Liver (tissue), 9 donors: ENCODE data around the gene WDR76. TPM values are rescaled to one million over a fixed set of nuclear protein-coding genes. Genes with fewer than 3 reads are reported as not detected.
"Not testable (repeated sequence)": the region's sequence is repeated elsewhere in the genome, so short reads cannot be mapped to it uniquely, and the experiment has no call there.

ENCODE experiments used
- DNase-seq: peaks from one replicate; pipeline ENCODE4 v3.0.0-alpha.2; 2017; ENCODE audit warnings: low spot score
- H3K27ac ChIP-seq, 2 donors: one replicate each; pipeline ENCODE4 v1.7.0; 2013; ENCODE audit warnings: inconsistent platforms in 2 of 2, low read length in 2 of 2, control low read depth in 1 of 2, low read depth in 1 of 2, mild to moderate bottlenecking in 1 of 2
- H3K27me3 ChIP-seq, 4 donors: one replicate each; pipeline versions ENCODE4 v1.6.1 to v1.7.0; 2013; ENCODE audit warnings: low read length in 3 of 4, inconsistent platforms in 1 of 4, mild to moderate bottlenecking in 1 of 4, moderate library complexity in 1 of 4; ENCODE audit not compliant: control insufficient read depth in 4 of 4, insufficient read depth in 4 of 4
- H3K36me3 ChIP-seq, 4 donors: one replicate each; pipeline versions ENCODE4 v1.6.1 to v1.7.0; 2013; ENCODE audit warnings: low read length in 3 of 4, mild to moderate bottlenecking in 3 of 4, low read depth in 1 of 4, moderate library complexity in 1 of 4; ENCODE audit not compliant: control insufficient read depth in 4 of 4, insufficient read depth in 3 of 4
- H3K4me1 ChIP-seq, 4 donors: one replicate each; pipeline versions ENCODE4 v1.6.1 to v1.7.0; 2013; ENCODE audit warnings: low read length in 3 of 4, mild to moderate bottlenecking in 3 of 4, moderate library complexity in 1 of 4; ENCODE audit not compliant: control insufficient read depth in 4 of 4, insufficient read depth in 4 of 4
- H3K4me3 ChIP-seq, 3 donors: one replicate each; pipeline versions ENCODE4 v1.6.1 to v1.7.0; 2013; ENCODE audit warnings: low read length in 3 of 3, control low read depth in 1 of 3, low read depth in 1 of 3, mild to moderate bottlenecking in 1 of 3
- H3K9ac ChIP-seq, 2 donors: one replicate each; pipeline ENCODE4 v1.7.0; 2013; ENCODE audit warnings: low read length in 2 of 2, mild to moderate bottlenecking in 2 of 2, moderate library complexity in 2 of 2, control low read depth in 1 of 2, low read depth in 1 of 2
- H3K9me3 ChIP-seq, 4 donors: one replicate each; pipeline versions ENCODE4 v1.6.1 to v1.7.0; 2013; ENCODE audit warnings: low read length in 3 of 4; ENCODE audit not compliant: control insufficient read depth in 4 of 4
- FOXA2 ChIP-seq: IDR thresholded peaks from 2 replicates; pipeline ENCODE4 v1.6.1; 2016; ENCODE audit warnings: antibody characterized with exemption
- GABPA ChIP-seq, 2 donors: IDR thresholded peaks in 1 of 2; conservative IDR thresholded peaks in 1 of 2; 2 replicates each; pipeline ENCODE4 v1.6.1; 2016; ENCODE audit warnings: antibody characterized with exemption in 2 of 2, mild to moderate bottlenecking in 1 of 2, moderate library complexity in 1 of 2
- HNF4A ChIP-seq, 2 donors: conservative IDR thresholded peaks; 2 replicates each; pipeline ENCODE4 v1.6.1; 2016; ENCODE audit warnings: antibody characterized with exemption in 2 of 2, mild to moderate bottlenecking in 2 of 2
- HNF4G ChIP-seq: IDR thresholded peaks from 2 replicates; pipeline ENCODE4 v1.6.1; 2016; ENCODE audit warnings: antibody characterized with exemption
- JUND ChIP-seq, 2 donors: IDR thresholded peaks; 2 replicates each; pipeline ENCODE4 v1.6.1; 2016; ENCODE audit warnings: antibody characterized with exemption in 2 of 2
- NR2F2 ChIP-seq: IDR thresholded peaks from 2 replicates; pipeline ENCODE4 v1.6.1; 2016; ENCODE audit warnings: antibody characterized with exemption
- RAD21 ChIP-seq, 2 donors: IDR thresholded peaks; 2 replicates each; pipeline ENCODE4 v1.6.1; 2016; ENCODE audit warnings: antibody characterized with exemption in 2 of 2, mild to moderate bottlenecking in 2 of 2
- RXRA ChIP-seq, 2 donors: IDR thresholded peaks; 2 replicates each; pipeline ENCODE4 v1.6.1; 2017 to 2018; ENCODE audit warnings: antibody characterized with exemption in 2 of 2, mild to moderate bottlenecking in 1 of 2
- SP1 ChIP-seq: IDR thresholded peaks from 2 replicates; pipeline ENCODE4 v1.6.1; 2018; ENCODE audit warnings: antibody characterized with exemption, mild to moderate bottlenecking
- TAF1 ChIP-seq: conservative IDR thresholded peaks from 2 replicates; pipeline ENCODE4 v1.6.1; 2016; ENCODE audit warnings: antibody characterized with exemption, mild to moderate bottlenecking
- YY1 ChIP-seq: IDR thresholded peaks from 2 replicates; pipeline ENCODE4 v1.6.1; 2016; ENCODE audit warnings: antibody characterized with exemption, mild to moderate bottlenecking
- WGBS: extraction: QIAGEN DNeasy Blood & Tissue Kit; methylation state at CpG from one replicate; pipeline ENCODE4 v1.1.7; 2013; 5-methylcytosine and 5-hydroxymethylcytosine counted together
- polyA plus RNA-seq, 2 donors: library from polyadenylated mRNA; stranded (reverse) in 1 of 2; unstranded in 1 of 2; fragments of 200-250 nt in 1 of 2; fragments of >200 nt in 1 of 2; fragmentation: Nextera tagmentation in 1 of 2; extraction: Ambion mirVana in 1 of 2; gene quantifications; one replicate each; pipeline versions ENCODE4 v1.2.1 to v1.2.3, GENCODE V29; 2013 to 2015
- total RNA-seq, 2 donors: library from RNA; depleted of rRNA; stranded (reverse); fragments of >200 nt; gene quantifications; one replicate each; pipeline ENCODE4 v1.2.3, GENCODE V29; 2014
- TF ChIP-seq, protein P1 (sequence below): IDR thresholded peaks from 2 replicates; pipeline ENCODE4 v1.6.1; 2016; ENCODE audit warnings: antibody characterized with exemption, mild to moderate bottlenecking
- TF ChIP-seq, protein P2 (sequence below): fragments of 150-350 bp; IDR thresholded peaks from 2 replicates; pipeline ENCODE4 v1.5.1; 2017; ENCODE audit warnings: improper control_type of control experiment, low read depth, low read length; ENCODE audit not compliant: missing input control
- donor health status: healthy.
- donor health status: healthy.
- donor health status: healthy.
- donor health status: healthy.
- donor health status: healthy.

WDR76 gene
- total and polyA plus RNA-seq, 4 donors, result 0.44 to 17.4 (median 0.81) TPM

DNA sequence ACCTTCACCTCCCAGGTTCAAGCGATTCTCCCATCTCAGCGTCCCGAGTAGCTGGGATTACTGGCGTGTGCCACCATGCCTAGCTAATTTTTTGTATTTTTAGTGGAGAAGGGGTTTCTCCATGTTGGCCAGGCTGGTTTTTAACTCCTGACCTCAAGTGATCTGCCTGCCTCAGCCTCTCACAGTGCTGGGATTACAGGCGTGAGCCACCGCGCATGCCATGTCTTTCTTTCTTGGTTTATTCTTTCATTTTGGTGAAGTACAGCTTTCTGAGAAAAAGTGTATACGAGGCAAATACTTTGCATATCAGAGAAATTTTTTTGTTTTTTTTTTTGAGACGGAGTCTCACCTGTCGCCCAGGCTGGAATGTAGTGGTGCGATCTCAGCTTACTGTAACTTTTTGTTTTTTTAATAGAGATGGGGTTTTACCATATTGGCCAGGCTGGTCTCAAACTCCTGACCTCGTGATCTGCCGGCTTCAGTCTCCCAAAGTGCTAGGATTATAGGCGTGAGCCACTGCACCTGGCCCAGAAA, 4.8 kb downstream of the WDR76 start:
- H3K36me3 ChIP-seq, H3K9ac ChIP-seq, H3K4me3 ChIP-seq, DNase-seq, H3K9me3 ChIP-seq, H3K27me3 ChIP-seq, H3K27ac ChIP-seq, H3K4me1 ChIP-seq: not testable (repeated sequence)
- WGBS, result 96% methylated on average over 14 of the region's 14 CpGs

DNA sequence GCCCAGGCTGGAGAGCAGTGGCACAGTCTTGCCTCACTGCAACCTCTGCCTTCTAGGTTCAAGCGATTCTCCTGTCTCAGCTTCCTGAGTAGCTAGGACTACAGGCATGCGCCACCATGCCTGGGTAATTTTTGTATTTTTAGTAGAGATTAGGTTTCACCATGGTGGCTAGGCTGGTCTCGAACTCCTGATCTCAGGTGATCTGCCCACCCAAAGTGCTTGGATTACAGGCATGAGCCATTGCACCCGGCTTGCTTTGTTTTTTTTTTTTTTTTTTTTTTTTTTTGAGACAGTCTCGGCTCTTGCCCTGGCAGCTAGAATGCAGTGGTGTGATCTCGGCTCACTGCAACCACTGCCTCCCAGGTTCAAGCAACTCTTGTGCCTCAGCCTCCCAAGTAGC, 5.7 kb downstream of the WDR76 start:
- H3K4me3 ChIP-seq, H3K27me3 ChIP-seq, H3K27ac ChIP-seq, H3K9ac ChIP-seq, H3K4me1 ChIP-seq, H3K36me3 ChIP-seq, H3K9me3 ChIP-seq, DNase-seq: not testable (repeated sequence)
- 93% methylated on average over 6 of the region's 6 CpGs for WGBS

DNA sequence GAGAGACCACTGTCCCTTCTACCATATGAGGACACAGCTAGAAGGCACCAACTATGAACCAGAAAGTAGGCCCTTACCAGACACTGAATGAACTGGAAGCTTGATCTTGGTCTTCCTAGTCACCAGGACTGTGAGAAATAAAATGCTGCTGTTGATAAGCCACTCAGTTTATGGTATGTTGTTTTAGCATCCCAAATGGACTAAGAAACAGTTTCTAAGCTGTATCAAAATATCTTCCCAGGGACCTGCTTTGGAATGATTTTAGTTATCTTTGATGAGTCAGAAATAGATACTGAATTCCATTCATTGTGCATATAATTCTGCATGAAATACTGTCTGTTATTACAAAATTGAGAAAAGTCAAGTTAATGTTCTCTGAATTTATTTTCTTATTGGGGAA, 18.6 kb downstream of the WDR76 start:
- H3K36me3 ChIP-seq, result no peaks in the 10 kb centered on the region
- no peak overlapping the region for H3K4me3 ChIP-seq
- H3K27me3 ChIP-seq, result no peaks in the 10 kb centered on the region
- TF ChIP-seq RAD21 (IDR thresholded peaks at IDR 0.05), result no peak
- no peak for DNase-seq
- no peak overlapping the region for H3K9ac ChIP-seq
- H3K4me1 ChIP-seq, result no peaks in the 10 kb centered on the region
- no peaks in the 10 kb centered on the region for H3K9me3 ChIP-seq
- H3K27ac ChIP-seq, result no peak overlapping the region

DNA sequence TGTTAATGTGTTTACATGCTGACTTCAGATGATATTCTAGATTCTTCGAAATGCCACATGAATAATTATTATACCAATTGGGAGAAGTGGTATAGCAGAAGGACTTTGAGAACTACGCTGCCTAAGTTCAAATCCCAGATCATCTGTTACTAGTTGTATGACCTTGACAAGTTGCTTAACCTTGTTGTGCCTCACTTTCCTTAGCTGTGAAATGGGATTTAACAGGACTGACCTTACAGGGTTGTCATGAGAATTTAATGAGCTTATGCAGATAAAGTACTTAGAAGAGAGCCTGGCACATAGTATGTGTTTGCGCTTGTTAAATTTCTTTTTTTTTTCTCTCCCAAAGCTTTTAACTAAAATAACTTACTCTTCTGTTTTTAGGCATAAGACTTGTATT, 24.4 kb downstream of the WDR76 start:
- Histone ChIP-seq H3K27ac (no peak overlapping the region), H3K9me3 (no peaks in the 10 kb centered on the region), H3K27me3 (no peaks in the 10 kb centered on the region), H3K36me3 (no peaks in the 10 kb centered on the region), H3K4me1 (no peaks in the 10 kb centered on the region), H3K9ac (no peak overlapping the region), H3K4me3 (no peak overlapping the region)
- TF ChIP-seq, protein P1, sequence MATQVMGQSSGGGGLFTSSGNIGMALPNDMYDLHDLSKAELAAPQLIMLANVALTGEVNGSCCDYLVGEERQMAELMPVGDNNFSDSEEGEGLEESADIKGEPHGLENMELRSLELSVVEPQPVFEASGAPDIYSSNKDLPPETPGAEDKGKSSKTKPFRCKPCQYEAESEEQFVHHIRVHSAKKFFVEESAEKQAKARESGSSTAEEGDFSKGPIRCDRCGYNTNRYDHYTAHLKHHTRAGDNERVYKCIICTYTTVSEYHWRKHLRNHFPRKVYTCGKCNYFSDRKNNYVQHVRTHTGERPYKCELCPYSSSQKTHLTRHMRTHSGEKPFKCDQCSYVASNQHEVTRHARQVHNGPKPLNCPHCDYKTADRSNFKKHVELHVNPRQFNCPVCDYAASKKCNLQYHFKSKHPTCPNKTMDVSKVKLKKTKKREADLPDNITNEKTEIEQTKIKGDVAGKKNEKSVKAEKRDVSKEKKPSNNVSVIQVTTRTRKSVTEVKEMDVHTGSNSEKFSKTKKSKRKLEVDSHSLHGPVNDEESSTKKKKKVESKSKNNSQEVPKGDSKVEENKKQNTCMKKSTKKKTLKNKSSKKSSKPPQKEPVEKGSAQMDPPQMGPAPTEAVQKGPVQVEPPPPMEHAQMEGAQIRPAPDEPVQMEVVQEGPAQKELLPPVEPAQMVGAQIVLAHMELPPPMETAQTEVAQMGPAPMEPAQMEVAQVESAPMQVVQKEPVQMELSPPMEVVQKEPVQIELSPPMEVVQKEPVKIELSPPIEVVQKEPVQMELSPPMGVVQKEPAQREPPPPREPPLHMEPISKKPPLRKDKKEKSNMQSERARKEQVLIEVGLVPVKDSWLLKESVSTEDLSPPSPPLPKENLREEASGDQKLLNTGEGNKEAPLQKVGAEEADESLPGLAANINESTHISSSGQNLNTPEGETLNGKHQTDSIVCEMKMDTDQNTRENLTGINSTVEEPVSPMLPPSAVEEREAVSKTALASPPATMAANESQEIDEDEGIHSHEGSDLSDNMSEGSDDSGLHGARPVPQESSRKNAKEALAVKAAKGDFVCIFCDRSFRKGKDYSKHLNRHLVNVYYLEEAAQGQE, result no peak
- TF ChIP-seq FOXA2, result no peak
- no peak for TF ChIP-seq HNF4A (conservative IDR thresholded peaks at IDR 0.05)
- TF ChIP-seq SP1, result no peak
- no peak for TF ChIP-seq RAD21 (IDR thresholded peaks at IDR 0.05)
- over 99% methylated on average over 3 of the region's 3 CpGs for WGBS
- no peak for DNase-seq

DNA sequence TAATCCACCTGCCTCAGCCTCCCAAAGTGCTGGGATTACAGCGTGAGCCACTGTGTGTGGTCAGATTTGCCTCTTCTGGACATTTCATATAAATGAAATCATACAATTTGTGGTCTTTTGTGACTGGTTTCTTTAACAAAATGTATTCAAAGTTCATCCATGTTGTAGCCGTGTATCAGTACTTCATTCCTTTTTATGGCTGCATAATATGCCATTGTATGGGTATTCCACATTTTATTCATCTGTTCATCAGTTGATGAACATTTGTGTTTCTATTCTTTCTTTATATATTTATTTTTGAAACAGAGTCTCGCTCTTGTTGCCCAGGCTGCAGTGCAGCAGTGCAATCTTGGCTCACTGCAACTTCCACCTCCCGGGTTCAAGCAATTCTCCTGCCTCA, 25.8 kb downstream of the WDR76 start:
- WGBS, result 97% methylated on average over 4 of the region's 4 CpGs
- no peaks in the 10 kb centered on the region for H3K36me3 ChIP-seq
- H3K9me3 ChIP-seq, result no peaks in the 10 kb centered on the region
- DNase-seq, result no peak
- H3K27ac ChIP-seq, result no peak overlapping the region
- H3K4me3 ChIP-seq, result no peak overlapping the region
- H3K9ac ChIP-seq, result no peak overlapping the region
- H3K4me1 ChIP-seq, result no peaks in the 10 kb centered on the region
- no peaks in the 10 kb centered on the region for H3K27me3 ChIP-seq
- no peak for TF ChIP-seq YY1
- no peak for TF ChIP-seq GABPA (IDR thresholded peaks at IDR 0.05 in 1 of 2, conservative IDR thresholded peaks at IDR 0.05 in 1 of 2)
- TF ChIP-seq RXRA (IDR thresholded peaks at IDR 0.05), result no peak
- no peak for TF ChIP-seq TAF1
- TF ChIP-seq NR2F2, result no peak
- TF ChIP-seq FOXA2, result no peak
- TF ChIP-seq JUND (IDR thresholded peaks at IDR 0.05), result no peak
- TF ChIP-seq, protein P2, sequence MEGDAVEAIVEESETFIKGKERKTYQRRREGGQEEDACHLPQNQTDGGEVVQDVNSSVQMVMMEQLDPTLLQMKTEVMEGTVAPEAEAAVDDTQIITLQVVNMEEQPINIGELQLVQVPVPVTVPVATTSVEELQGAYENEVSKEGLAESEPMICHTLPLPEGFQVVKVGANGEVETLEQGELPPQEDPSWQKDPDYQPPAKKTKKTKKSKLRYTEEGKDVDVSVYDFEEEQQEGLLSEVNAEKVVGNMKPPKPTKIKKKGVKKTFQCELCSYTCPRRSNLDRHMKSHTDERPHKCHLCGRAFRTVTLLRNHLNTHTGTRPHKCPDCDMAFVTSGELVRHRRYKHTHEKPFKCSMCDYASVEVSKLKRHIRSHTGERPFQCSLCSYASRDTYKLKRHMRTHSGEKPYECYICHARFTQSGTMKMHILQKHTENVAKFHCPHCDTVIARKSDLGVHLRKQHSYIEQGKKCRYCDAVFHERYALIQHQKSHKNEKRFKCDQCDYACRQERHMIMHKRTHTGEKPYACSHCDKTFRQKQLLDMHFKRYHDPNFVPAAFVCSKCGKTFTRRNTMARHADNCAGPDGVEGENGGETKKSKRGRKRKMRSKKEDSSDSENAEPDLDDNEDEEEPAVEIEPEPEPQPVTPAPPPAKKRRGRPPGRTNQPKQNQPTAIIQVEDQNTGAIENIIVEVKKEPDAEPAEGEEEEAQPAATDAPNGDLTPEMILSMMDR, result no peak
- TF ChIP-seq SP1, result no peak
- TF ChIP-seq HNF4G, result no peak
